HS-5 (cell line): Measurements from ENCODE around the gene HEG1.

ENCODE experiments used
- DNase-seq: peaks from one replicate; pipeline ENCODE4 v3.0.0-alpha.2; 2012; ENCODE audit warnings: low read depth

HEG1 gene

GRCh38 chr3:125010393-125010792, 45.4 kb downstream of the HEG1 start:
- no peak for DNase-seq

GRCh38 chr3:125008766-125009165, 47.0 kb downstream of the HEG1 start:
- no peak for DNase-seq

GRCh38 chr3:125006291-125006731, 49.5 kb downstream of the HEG1 start:
- DNase-seq, result no peak

GRCh38 chr3:125005676-125006075, 50.1 kb downstream of the HEG1 start:
- DNase-seq, result no peak

GRCh38 chr3:125005222-125005621, 50.6 kb downstream of the HEG1 start:
- no peak for DNase-seq

- DNase-seq, result no peak
These were observed 51.8 kb downstream of the HEG1 start for GRCh38 chr3:125003859-125004595.

GRCh38 chr3:125003369-125003853, 52.4 kb downstream of the HEG1 start:
- no peak for DNase-seq

- DNase-seq, result no peak
These were observed 53.1 kb downstream of the HEG1 start for GRCh38 chr3:125002414-125003368.

GRCh38 chr3:125001557-125002413, 54.0 kb downstream of the HEG1 start:
- no peak for DNase-seq

GRCh38 chr3:125000661-125001060, 55.1 kb downstream of the HEG1 start:
- DNase-seq, result no peak

GRCh38 chr3:124999897-125000435, 55.8 kb downstream of the HEG1 start:
- DNase-seq, result no peak

- DNase-seq, result no peak
These were observed 56.5 kb downstream of the HEG1 start for GRCh38 chr3:124999317-124999716.

GRCh38 chr3:124998247-124998630, 57.6 kb downstream of the HEG1 start:
- DNase-seq, result no peak

GRCh38 chr3:124997303-124998246, 58.2 kb downstream of the HEG1 start:
- DNase-seq, result no peak

- DNase-seq, result no peak
These were observed 60.3 kb downstream of the HEG1 start for GRCh38 chr3:124995460-124995994.

- DNase-seq, result no peak
These were observed 62.3 kb downstream of the HEG1 start for GRCh38 chr3:124993466-124993865.

GRCh38 chr3:124992041-124992440, 63.8 kb downstream of the HEG1 start:
- DNase-seq, result no peak

- peak; percentile 97 for DNase-seq
These were observed 69.3 kb downstream of the HEG1 start for GRCh38 chr3:124986192-124987143.

- DNase-seq, result peak; percentile 80
These were observed 70.4 kb downstream of the HEG1 start for GRCh38 chr3:124985349-124985748.
